GM19468 (cell line): Measurements from ENCODE around the gene BECN2.

Source experiments
- ATAC-seq: cut with Tn5 transposase; IDR thresholded peaks from one replicate; pipeline ENCODE4 v1.9.1; 2021; ENCODE audit warnings: mild to moderate bottlenecking, moderate library complexity, moderate number of reproducible peaks; ENCODE audit not compliant: unreplicated experiment; ENCODE audit errors: extremely low read depth

BECN2 gene, protein sequence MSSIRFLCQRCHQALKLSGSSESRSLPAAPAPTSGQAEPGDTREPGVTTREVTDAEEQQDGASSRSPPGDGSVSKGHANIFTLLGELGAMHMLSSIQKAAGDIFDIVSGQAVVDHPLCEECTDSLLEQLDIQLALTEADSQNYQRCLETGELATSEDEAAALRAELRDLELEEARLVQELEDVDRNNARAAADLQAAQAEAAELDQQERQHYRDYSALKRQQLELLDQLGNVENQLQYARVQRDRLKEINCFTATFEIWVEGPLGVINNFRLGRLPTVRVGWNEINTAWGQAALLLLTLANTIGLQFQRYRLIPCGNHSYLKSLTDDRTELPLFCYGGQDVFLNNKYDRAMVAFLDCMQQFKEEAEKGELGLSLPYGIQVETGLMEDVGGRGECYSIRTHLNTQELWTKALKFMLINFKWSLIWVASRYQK

DNA sequence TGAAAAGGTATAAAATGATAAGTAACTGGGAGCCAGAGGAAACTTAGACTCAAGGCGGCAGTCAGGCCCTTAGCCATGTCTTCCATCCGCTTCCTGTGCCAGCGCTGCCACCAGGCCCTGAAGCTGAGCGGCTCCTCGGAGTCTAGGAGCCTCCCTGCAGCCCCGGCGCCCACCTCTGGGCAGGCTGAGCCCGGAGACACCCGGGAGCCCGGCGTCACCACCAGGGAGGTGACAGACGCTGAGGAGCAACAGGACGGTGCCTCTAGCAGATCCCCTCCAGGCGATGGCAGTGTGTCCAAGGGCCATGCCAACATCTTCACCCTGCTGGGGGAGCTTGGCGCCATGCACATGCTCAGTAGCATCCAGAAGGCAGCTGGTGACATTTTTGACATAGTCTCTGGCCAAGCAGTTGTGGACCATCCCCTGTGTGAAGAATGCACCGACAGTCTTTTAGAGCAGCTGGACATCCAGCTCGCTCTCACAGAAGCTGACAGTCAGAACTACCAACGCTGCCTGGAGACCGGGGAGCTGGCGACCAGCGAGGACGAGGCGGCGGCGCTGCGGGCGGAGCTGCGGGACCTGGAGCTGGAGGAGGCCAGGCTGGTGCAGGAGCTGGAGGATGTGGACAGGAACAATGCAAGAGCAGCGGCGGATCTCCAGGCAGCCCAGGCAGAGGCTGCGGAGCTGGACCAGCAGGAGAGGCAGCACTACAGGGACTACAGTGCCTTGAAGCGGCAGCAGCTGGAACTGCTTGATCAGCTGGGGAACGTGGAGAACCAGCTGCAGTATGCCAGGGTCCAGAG, at the start of gene BECN2:
Gene BECN2, plus strand, starts transcription at position 76 of the 803 bp plus-strand sequence. Its CDS starts 0 bp downstream, at position 76.
- ATAC-seq: no peak

DNA sequence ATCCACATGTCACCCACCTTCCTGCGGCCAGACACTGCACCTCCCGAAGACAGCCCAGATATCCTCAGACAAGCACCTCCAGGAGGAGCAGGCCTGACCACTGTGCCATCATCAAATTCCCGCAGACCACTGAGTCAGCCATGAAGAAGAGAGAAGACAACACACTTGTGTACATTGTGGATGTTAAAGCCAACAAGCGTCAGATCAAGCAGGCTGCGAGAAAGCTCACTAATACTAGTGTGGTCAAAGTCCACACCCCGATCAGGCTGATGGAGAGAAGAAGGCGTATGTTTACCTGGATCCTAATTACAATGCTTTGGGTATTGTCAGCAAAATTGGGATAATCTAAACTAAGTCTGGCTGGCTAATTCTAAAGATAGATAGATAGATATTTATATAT, 41.4 kb upstream of the BECN2 start:
- ATAC-seq: no peak

DNA sequence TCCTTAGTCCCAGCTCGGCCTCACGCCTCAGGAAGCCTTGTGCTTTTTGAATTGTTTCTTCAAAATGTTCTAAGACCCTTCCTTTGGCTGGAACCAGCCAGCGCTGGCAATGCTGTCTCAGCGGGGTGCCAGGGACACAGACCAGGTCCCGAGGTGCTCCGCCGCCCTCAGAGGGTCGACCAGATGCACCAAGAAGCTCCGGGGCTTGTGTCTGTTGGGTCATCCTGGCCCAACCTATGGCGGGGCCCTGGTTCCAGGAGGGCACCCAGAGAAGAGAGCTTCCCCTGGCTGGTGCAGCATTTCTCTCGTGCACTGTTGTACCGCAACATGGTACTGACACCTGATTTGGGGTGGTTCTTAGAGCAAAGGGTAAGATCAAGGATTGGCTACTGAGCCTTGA, 40.1 kb upstream of the BECN2 start:
- no peak for ATAC-seq

DNA sequence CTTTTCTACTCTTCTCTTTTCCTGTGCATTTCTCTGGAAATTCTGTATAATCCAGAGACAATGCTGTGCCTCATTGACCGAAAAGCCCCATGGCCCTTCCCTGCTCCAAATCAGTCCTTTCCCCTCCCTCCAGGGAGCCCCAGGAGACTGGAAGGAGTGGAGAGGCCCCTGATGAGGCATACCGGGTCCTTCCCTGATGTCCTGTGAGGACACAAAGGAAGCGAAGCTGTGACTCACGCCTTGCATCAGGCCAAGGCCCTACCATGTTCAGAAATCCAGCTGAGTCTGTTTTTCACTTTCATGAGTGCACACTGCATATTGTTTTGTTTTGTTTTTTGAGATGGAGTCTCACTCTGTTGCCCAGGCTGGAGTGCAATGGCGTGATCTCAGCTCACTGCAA, 38.7 kb upstream of the BECN2 start:
- ATAC-seq: no peak

DNA sequence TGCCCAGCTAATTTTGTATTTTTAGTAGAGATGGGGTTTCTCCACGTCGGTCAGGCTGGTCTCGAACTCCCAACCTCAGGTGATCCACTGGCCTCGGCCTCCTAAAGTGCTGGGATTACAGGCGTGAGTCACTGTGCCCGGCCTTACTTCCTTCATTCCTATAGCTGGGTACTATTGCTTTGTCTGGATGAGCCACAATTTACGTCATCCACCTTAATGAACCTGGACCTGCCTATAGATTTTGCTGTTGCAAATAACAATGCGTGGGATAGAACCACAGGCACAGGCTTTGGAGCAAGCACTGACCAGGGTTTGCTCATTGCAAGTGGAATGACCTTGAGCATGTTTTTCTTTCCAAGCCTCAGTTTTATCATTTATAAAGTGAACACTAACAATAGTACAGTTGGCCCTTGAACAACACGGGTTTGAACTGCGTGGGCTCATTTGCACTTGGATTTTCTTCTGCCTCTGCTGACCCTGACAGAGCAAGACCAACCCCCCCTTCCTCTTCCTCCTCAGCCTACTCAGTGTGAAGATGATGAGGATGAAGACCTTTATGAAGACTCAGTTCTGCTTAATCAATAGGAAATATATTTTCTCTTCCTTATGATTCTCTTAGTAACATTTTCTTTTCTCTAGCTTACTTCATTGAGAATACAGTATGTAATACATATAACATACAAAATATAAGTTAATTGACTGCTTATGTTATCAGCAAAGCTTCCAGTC, 33.3 kb upstream of the BECN2 start:
- no peak for ATAC-seq

DNA sequence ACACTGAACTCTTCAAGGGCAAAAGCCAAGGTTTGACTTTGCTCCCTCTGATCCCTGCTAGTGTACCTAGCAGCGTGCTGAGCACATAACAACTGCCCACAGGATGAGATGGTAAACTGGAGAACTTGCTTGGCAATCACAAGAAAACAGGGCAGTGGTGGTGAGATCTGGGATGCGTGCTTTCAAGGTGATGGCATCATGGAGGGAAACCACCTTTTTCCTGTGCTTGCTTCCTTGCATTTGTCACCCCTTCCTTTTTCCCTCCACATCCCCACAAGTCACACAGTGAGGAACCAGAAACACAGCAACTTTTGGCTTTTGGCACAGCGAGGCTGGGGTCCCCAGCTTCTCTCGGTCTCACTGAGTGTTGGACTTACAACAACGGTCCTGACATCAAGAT, 31.4 kb upstream of the BECN2 start:
- no peak for ATAC-seq

DNA sequence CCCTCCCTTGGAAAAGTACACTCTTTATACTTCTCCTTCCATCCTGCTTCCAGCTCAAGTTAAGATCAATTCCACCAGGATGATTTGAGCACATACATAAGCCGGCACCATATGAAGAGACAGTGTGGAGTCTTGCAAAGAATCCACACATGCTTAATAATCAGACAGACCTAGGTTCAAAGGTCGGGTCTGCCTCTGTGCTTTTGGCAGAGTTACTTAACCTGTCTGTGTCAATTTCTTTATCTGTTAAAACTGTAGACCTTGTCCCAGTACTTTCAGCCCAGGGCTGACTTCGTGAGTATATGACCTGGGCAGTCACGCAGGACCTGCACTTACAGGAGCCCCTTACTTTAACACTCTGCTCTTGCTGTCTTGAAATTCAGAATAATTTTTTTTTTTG, 30.2 kb upstream of the BECN2 start:
- no peak for ATAC-seq

DNA sequence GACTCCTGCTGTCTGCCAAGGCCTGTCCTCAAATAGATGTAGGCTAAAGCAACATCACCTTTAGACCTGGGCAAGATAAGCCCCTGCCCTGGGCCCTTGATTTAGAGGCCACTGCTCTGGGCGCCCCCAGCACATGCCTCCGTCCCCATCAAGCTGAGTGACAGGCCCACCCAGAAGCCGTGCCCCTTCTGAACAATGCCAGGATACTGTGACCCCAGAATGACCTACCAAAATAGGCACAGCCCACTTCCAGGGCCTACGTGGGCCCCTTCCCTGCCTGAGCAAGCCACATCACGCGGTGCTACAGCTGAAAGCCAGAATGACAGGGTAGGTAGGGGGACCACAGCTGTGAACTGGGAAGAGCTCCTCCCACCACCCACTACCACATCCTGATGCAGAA, 24.7 kb upstream of the BECN2 start:
- ATAC-seq: no peak

DNA sequence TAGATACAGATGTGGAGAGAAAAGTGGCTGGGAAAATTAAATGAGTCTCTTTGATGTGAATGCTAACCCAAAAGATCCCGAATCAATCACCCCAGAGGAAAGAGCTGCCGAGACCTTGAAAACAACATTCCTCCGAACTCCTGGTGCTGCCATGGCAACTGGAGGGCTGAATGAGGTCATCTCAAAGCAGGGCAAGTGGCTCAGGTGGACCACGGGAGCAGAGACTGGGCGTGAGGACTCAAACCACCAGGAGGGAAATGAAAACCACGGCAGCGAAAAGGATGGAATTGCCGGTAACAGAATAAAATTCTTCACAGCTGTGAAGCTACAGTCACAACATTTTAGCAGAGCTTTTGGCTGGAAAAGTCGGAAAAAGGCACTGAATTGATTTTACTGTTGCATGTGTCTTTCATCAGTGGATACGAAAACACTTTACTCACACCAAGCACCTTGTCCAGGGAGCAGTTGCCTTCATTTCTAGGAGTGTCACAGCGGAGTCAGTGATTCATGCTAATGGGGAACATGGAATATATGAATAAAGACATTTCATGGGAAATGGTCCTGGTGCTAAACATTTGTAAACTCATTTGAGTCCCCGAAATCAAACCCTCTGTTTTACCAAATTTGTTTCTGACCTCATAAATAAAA, 23.2 kb upstream of the BECN2 start:
- ATAC-seq: no peak

DNA sequence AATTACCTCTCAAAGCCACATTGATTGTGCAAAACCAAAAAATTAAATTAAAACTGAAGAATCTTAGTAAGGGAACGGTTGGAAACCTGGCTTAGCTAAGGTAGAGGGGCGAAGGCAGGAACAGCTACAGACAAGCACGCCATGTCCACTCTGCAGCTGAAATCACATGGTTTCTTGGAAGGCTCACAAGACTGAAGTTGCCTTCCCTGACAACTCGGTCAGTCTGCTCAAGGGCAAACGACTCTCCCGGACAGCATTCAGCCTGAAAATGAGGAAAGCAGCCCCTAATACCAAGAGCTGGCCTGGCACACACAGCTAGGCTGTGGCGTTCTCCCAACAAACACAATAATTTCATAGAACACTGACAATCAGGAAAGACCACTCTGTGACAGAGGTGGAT, 22.7 kb upstream of the BECN2 start:
- no peak for ATAC-seq

DNA sequence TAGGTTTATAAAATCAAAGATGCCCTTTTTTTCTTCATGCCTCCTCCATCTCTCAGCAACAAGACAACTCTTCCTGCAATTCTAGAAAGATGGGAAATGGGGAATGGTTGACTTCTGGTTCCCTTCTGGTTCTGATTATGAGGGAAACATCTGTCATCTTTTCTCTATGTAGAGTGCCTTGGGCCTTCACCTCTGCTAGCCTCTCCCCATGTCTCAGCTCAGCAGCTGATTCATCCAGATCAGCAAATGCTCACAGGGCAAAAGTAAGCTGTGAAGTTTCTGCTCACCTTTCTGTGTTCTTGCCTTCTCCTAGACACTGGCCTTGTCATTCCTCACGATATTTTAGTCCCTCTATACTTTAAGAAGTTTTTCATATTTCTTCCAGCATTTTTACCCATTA, 17.8 kb upstream of the BECN2 start:
- ATAC-seq: no peak

DNA sequence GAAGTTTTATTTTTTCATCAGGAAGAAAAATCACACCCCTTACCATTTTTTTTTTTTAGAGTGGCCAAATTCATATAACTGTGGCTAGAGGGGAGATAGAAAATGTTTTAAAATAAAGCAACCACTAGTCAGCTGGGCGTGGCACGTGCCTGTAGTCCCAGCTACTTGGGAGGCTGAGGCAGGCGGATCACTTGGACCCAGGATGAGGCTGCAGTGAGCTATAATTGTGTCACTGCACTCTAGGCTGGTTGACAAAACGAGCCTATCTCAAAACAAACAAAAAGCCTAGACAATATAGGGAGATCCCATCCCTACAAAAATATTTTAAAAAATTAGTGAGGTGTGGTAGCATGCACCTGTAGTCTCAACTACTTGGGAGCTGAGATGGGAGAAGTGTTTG, 14.8 kb upstream of the BECN2 start:
- ATAC-seq: no peak

DNA sequence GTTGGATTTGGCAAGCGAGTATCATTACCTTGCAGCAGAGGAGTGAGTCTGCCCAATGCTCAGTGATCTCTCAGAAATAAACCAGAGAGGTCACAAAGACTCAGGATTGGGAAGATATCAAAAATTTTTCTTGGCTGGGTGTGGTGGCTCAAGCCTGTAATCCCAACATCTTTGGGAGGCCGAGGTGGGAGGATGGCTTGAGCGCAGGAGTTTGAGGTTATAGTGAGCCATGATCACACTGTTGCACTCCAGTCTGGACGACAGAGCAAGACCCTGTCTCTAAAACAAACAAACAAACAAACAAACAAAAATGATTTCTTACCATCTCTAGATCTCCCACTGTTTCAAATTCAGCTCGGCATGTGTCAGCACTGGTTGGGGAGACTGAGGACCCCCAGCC, 13.3 kb upstream of the BECN2 start:
- ATAC-seq: no peak

DNA sequence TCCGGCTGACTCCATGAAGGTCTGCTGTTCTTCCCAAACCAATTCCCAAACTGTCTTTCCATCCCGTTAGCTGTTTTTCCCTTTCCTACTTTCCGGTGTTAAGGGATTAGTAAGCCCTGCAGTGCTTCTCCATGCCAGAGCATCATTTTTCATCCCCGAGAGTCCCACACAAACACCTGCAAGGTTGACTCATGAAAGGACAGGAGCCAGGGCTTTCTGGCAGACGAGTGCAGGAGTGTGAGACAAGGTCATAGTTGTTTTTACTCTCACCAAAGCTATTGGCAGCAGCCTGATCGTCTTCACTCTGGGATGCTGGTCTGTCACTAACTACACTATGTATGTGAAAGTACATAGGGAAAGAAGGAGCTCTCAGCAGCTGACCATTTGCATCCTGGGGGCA, 10.2 kb upstream of the BECN2 start:
- no peak for ATAC-seq

DNA sequence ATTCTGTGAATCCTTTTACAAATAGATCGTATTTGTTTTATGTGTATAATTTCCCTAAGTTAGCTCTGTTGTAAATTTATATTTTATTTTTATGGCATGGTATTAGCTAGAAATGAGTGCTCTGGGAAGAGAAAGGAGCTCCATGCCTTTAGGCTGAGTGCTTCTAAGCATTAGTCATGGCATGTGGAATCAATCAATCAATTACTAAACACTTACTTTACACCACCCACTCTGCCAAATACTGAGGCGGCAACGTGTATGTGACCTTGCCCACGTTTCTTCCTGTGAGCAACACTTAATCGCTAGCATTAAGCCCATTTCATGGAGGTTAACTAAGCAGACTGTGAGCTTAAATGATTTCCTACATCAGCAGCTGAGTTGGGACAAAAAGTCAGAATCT, 7.2 kb upstream of the BECN2 start:
- ATAC-seq: no peak

DNA sequence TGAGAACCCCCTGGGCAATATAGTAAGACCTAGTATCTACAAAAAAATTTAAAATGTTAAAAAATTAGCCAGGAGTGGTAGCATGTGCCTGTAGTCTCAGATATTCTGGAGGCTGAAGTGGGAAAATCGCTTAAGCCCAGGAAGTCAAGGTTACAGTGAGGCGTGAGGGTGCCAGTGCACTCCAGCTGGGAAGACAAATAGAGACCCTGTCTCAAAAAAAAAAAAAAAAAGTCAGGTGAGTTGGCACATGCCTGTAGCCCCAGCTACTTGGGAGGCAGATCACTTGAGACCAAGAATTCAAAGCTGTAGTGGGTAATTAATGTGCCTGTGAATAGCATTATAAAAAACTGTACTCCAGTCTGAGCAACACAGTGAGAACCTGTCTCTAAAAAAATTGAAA, 4.6 kb downstream of the BECN2 start:
- ATAC-seq: no peak

DNA sequence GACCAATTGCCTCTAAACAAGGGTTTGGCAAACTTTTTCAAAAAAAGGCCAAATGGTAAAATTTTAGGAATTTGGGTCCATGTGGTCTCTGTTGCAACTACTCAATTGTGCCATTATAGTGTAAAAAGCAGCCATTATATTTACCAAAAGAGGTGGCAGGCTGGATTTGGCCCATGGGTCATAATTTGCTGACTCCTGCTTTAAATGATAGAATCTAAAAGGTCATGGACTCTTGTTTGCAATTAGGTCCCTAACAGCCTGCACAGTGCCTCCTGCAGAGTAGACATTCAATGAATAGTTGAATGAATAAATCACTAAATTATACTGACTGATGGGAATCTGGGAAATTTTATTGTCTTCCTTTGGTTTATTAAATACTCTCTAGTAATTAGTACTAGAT, 6.2 kb downstream of the BECN2 start:
- no peak for ATAC-seq

DNA sequence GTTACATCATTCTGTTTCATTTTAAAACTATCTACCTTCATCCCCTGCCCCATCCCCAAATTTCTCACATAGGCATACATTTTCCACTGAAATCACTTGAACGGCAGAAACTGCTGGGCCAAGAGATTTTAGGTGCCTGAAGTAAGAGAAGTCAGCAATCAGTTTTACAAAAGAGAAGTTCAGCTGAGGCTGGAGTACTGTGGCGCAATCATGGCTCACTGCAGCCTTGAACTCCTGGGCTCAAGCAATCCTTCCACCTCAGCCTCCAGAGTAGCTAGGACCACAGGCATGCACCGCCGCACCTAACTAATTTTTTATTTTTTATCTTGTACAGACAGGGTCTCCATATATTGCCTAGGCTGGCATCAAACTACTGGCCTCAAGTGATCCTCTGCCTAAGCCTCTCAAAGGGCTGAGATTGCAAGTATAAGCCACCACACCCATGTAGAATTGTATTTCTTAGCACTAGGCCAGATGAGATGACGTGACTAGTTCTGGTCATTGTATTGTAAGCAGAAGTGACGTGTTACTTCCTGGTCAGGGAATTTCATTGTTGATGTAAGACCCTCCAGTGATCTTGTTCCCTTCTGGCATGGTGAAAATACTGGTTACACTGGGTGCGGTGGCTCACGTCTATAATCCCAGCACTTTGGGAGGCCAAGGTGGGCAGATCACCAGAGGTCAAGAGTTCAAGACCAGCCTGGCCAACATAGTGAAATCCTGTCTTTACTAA, 7.1 kb downstream of the BECN2 start:
- no peak for ATAC-seq

DNA sequence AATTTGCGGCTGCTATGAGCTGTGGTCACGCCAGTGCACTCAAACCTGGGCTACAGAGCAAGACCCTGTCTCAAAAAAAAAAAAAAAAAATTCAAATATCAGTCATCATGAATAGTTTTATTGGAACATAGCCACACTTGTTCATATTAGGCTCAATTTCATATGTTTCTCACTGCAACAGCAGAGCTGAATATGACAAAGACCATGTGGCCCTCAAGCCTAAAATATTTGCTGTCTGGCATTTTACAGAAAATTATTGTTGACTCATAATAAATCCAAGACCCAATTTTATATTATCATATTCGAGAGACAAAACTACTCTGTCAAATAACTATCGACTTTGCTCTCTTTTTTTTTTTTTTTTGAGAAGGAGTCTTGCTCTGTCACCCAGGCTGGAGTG, 11.0 kb downstream of the BECN2 start:
- ATAC-seq: no peak
